Measurements from ENCODE around the gene C10orf53.

Gene C10orf53

GRCh38 chr10:49746626-49747302 is 67.3 kb downstream of the C10orf53 start:
- Histone ChIP-seq H3K36me3 (no peaks in the 10 kb centered on the region), H3K9me3 (ENCODE audit: severe bottlenecking) (no peaks in the 10 kb centered on the region), H3K27ac (no peak overlapping the region), H3K27me3 (ENCODE audit: insufficient read depth, low read depth, severe bottlenecking) (no peaks in the 10 kb centered on the region), H3K4me3 (ENCODE audit: low read depth, low read length) (no peak overlapping the region)
- no peak for TF ChIP-seq CTCF (IDR thresholded peaks at IDR 0.05; ENCODE audit: low read depth, low read length)
- DNase-seq = no peak

Data from WERI-Rb-1 (cell line).